OCI-LY1 (cell line): ENCODE results near the gene NPB.

ENCODE experiments used
- H2AFZ ChIP-seq: fragments of 200-600 bp; sonication (generic), shearing (Covaris generic); 2 replicates; pipeline ENCODE4 v1.6.0; 2014; ENCODE audit warnings: antibody characterized with exemption, mild to moderate bottlenecking, low read length
- H3F3A ChIP-seq: fragments of 200-600 bp; sonication (generic), shearing (Covaris generic); 2 replicates; pipeline ENCODE4 v1.6.0; 2014; ENCODE audit warnings: mild to moderate bottlenecking, antibody characterized with exemption, low read length, moderate library complexity; ENCODE audit not compliant: insufficient read depth
- H3K27ac ChIP-seq: fragments of 200-600 bp; sonication (generic); 2 replicates; pipeline ENCODE4 v1.5.1; 2014; ENCODE audit warnings: low read length, mixed run types, mild to moderate bottlenecking, low read depth; ENCODE audit not compliant: poor library complexity, severe bottlenecking
- H3K27me3 ChIP-seq: fragments of 200-600 bp; sonication (generic); 2 replicates; pipeline ENCODE4 v1.6.0; 2014; ENCODE audit warnings: antibody characterized with exemption, mild to moderate bottlenecking, low read length, moderate library complexity; ENCODE audit not compliant: insufficient read depth
- H3K36me3 ChIP-seq: fragments of 200-600 bp; sonication (generic); 2 replicates; pipeline ENCODE4 v1.6.1; 2014; ENCODE audit warnings: mild to moderate bottlenecking, antibody characterized with exemption, low read length, moderate library complexity, mixed read lengths; ENCODE audit not compliant: insufficient read depth
- H3K4me1 ChIP-seq: fragments of 200-600 bp; sonication (generic); 2 replicates; pipeline ENCODE4 v1.5.1; 2014; ENCODE audit warnings: mild to moderate bottlenecking, low read length, moderate library complexity; ENCODE audit not compliant: insufficient read depth, severe bottlenecking
- H3K4me2 ChIP-seq: fragments of 200-600 bp; sonication (generic), shearing (Covaris generic); 2 replicates; pipeline ENCODE4 v1.6.1; 2014; ENCODE audit warnings: low read length
- H3K4me3 ChIP-seq: fragments of 200-600 bp; sonication (generic); 2 replicates; pipeline ENCODE4 v1.5.1; 2014; ENCODE audit warnings: low read length, low read depth, mild to moderate bottlenecking, mixed read lengths; ENCODE audit not compliant: poor library complexity, severe bottlenecking
- H3K79me2 ChIP-seq: fragments of 200-600 bp; shearing (Covaris generic); 2 replicates; pipeline ENCODE4 v1.6.1; 2016; ENCODE audit warnings: mixed run types, low read length, mixed read lengths; ENCODE audit not compliant: insufficient read depth
- H3K9ac ChIP-seq: fragments of 200-600 bp; sonication (generic), shearing (Covaris generic); 2 replicates; pipeline ENCODE4 v1.6.1; 2014; ENCODE audit warnings: mild to moderate bottlenecking, low read length, mixed read lengths
- H3K9me2 ChIP-seq: fragments of 200-600 bp; sonication (generic), shearing (Covaris generic); 2 replicates; pipeline ENCODE4 v1.6.1; 2014; ENCODE audit warnings: low read depth, mild to moderate bottlenecking, low read length, mixed read lengths
- H3K9me3 ChIP-seq: fragments of 200-600 bp; shearing (Covaris generic); 2 replicates; pipeline ENCODE4 v1.6.1; 2014; ENCODE audit warnings: low read length, mixed read lengths
- H4K20me1 ChIP-seq: fragments of 200-600 bp; sonication (generic), shearing (Covaris generic); 2 replicates; pipeline ENCODE4 v1.6.0; 2016; ENCODE audit warnings: mild to moderate bottlenecking, low read length; ENCODE audit not compliant: insufficient read depth
- EZH2 ChIP-seq: fragments of 200-600 bp; sonication (generic), shearing (Covaris generic); IDR thresholded peaks from 2 replicates; pipeline ENCODE4 v1.8.0; 2017; ENCODE audit warnings: borderline replicate concordance, mixed run types, mild to moderate bottlenecking, antibody characterized with exemption, low read length, moderate library complexity, mixed read lengths
- TF ChIP-seq, protein P1 (sequence below): fragments of 200-600 bp; sonication (generic), shearing (Covaris generic); IDR thresholded peaks from 2 replicates; pipeline ENCODE4 v1.5.1; 2017; ENCODE audit warnings: mild to moderate bottlenecking, antibody characterized with exemption, low read length, moderate library complexity, mixed read lengths

Gene NPB

DNA sequence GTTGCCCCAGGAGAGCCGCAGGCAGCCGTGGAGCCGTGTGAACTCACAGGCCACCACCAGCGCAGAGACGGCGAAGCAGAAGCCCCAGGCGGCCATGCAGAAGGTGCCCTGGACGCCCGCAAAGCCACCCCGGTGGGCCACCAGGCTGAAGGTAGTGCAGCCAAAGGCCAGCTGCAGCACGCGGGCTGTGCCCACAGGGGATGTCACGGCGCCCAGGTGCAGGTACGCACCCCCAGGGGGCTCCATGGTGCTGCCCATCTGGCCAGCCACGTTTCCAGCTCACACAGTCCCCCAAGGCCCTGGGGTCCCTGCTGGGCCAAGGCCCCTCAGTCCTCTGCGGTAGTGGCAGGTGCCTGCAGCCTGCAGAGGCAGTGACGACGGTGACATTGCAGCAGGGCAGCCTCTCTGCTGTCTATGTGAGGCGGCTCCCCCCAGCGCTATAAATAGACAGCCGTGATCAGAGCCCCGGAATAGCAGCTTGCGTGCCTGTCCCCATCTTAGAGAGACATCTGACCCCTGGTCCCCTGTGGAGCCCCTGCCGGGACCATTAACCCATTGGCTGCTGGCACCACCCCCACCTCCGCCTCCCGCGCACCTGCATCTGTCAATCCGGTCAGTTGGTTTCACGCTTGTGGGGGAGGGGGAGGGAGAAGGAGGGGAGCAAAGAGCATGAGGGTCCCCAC lies 39.6 kb downstream of the NPB start:
- Histone ChIP-seq H3F3A (no peaks in the 10 kb centered on the region), H3K4me2 (no peak overlapping the region), H3K27me3 (0 out of 2 replicates have a peak, but pooled peaks cover 6% of the 10 kb centered on the region), H4K20me1 (no peaks in the 10 kb centered on the region), H3K9me3 (no peaks in the 10 kb centered on the region), H3K79me2 (no peaks in the 10 kb centered on the region), H3K36me3 (no peaks in the 10 kb centered on the region), H3K4me3 (no peak overlapping the region), H2AFZ (no peak overlapping the region), H3K9ac (no peak overlapping the region), H3K9me2 (no peaks in the 10 kb centered on the region), H3K27ac (no peak overlapping the region), H3K4me1 (peaks cover 15% of the 10 kb centered on the region)
- TF ChIP-seq, protein P1, sequence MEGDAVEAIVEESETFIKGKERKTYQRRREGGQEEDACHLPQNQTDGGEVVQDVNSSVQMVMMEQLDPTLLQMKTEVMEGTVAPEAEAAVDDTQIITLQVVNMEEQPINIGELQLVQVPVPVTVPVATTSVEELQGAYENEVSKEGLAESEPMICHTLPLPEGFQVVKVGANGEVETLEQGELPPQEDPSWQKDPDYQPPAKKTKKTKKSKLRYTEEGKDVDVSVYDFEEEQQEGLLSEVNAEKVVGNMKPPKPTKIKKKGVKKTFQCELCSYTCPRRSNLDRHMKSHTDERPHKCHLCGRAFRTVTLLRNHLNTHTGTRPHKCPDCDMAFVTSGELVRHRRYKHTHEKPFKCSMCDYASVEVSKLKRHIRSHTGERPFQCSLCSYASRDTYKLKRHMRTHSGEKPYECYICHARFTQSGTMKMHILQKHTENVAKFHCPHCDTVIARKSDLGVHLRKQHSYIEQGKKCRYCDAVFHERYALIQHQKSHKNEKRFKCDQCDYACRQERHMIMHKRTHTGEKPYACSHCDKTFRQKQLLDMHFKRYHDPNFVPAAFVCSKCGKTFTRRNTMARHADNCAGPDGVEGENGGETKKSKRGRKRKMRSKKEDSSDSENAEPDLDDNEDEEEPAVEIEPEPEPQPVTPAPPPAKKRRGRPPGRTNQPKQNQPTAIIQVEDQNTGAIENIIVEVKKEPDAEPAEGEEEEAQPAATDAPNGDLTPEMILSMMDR, result no peak
- TF ChIP-seq EZH2, result no peak

DNA sequence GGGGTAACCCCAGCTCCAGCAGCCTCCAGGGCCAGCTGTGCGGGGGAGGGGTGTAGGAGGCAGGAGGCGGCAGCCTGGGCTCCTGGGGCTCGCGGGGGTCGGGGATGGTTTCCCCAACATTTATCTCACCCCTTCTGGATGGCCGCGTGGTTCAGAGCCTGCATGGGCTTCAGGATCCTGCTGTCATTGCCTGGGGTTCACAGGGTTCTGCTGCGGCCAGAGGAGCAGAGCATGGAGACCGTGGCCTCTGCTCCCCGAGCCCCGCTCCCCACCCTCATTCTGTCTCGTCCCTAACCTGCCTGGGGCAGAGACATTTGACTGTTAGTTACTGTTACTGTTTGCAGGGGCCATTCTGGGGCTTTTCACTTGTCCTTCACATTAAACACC lies 40.1 kb downstream of the NPB start:
- H3K79me2 ChIP-seq, result no peaks in the 10 kb centered on the region
- no peaks in the 10 kb centered on the region for H4K20me1 ChIP-seq
- peaks cover 11% of the 10 kb centered on the region for H3K4me1 ChIP-seq
- no peaks in the 10 kb centered on the region for H3F3A ChIP-seq
- no peak overlapping the region for H3K27ac ChIP-seq
- no peaks in the 10 kb centered on the region for H3K9me2 ChIP-seq
- H2AFZ ChIP-seq, result no peak overlapping the region
- no peak overlapping the region for H3K4me3 ChIP-seq
- H3K9me3 ChIP-seq, result no peaks in the 10 kb centered on the region
- TF ChIP-seq, protein P1, result no peak
- TF ChIP-seq EZH2, result no peak
- no peaks in the 10 kb centered on the region for H3K36me3 ChIP-seq
- H3K9ac ChIP-seq, result no peak overlapping the region
- H3K27me3 ChIP-seq, result peaks cover 6% of the 10 kb centered on the region; the same call in 1 of the 2 replicates
- no peak overlapping the region for H3K4me2 ChIP-seq

DNA sequence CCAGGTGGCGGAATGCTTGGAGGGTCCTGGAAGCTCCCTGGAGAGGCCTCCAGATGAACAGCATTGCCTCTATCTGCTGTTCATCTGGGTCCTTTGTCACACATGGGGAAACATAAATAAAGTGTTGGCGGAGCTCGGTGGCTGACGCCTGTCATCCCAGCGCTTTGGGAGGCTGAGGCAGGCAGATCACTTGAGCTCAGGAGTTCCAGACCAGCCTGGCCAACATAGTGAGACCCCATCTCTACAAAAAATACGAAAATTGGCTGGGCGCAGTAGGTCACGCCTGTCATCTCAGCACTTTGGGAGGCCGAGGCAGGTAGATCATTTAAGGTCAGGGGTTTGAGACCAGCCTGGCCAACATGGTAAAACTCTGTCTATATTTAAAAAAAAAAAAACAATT lies 42.8 kb downstream of the NPB start:
- TF ChIP-seq EZH2, result no peak
- TF ChIP-seq, protein P1, result no peak
- H3K79me2 ChIP-seq, result no peaks in the 10 kb centered on the region
- peaks cover 6% of the 10 kb centered on the region for H3K4me1 ChIP-seq
- no peaks in the 10 kb centered on the region for H3K36me3 ChIP-seq
- H3K27me3 ChIP-seq, result peaks cover 6% of the 10 kb centered on the region; the same call in 1 of the 2 replicates
- no peaks in the 10 kb centered on the region for H3F3A ChIP-seq
- H4K20me1 ChIP-seq, result no peaks in the 10 kb centered on the region
- H3K4me2 ChIP-seq, result no peak overlapping the region
- H3K9me3 ChIP-seq, result no peaks in the 10 kb centered on the region
- no peak overlapping the region for H3K9ac ChIP-seq
- H3K27ac ChIP-seq, result no peak overlapping the region
- no peak overlapping the region for H3K4me3 ChIP-seq
- H3K9me2 ChIP-seq, result no peaks in the 10 kb centered on the region
- no peak overlapping the region for H2AFZ ChIP-seq
